Fibroblast of skin of abdomen (primary cell): ENCODE measurements around the gene HTR3E.

Experiments used
- DNase-seq: peaks from one replicate; pipeline ENCODE4 v3.0.0-alpha.2; 2013

The HTR3E gene

GRCh38 chr3:184156522-184156955, 59.7 kb downstream of the HTR3E start:
- peak; percentile 66 for DNase-seq
